Body of pancreas (tissue), 4 donors: ENCODE measurements around the gene MTMR3. TPM values are rescaled to one million over a fixed set of nuclear protein-coding genes. Genes with fewer than 3 reads are reported as not detected.
"Not testable (repeated sequence)": the region's sequence is repeated elsewhere in the genome, so short reads cannot be mapped to it uniquely, and the experiment has no call there.

Source experiments
- ATAC-seq: fragments of 150-250 bp; one replicate; pipeline ENCODE4 v1.9.1; 2016
- DNase-seq, 4 donors: peaks; one replicate each; pipeline ENCODE4 v3.0.0-alpha.2; 2019
- H3K27ac ChIP-seq, 4 donors: fragments of 200-600 bp; sonication (generic); 1 replicate in 3 of 4; 2 replicates in 1 of 4; pipeline versions ENCODE4 v1.5.1 to v1.6.1; 2016 to 2019; ENCODE audit warnings: mild to moderate bottlenecking in 1 of 4, mixed read lengths in 1 of 4, moderate library complexity in 1 of 4
- H3K27me3 ChIP-seq, 2 donors: fragments of 200-600 bp; sonication (generic); one replicate each; pipeline ENCODE4 v1.6.0; 2016; ENCODE audit warnings: mild to moderate bottlenecking in 1 of 2
- H3K36me3 ChIP-seq, 2 donors: fragments of 200-600 bp; sonication (generic); replicated peaks in 1 of 2; 2 replicates each; pipeline ENCODE4 v1.5.1; 2016; ENCODE audit warnings: low read depth in 2 of 2; ENCODE audit not compliant: insufficient read depth in 1 of 2
- H3K4me1 ChIP-seq: fragments of 200-600 bp; sonication (generic); one replicate; pipeline ENCODE4 v1.6.0; 2016
- H3K4me3 ChIP-seq, 2 donors: fragments of 200-600 bp; sonication (generic); 1 replicate in 1 of 2; 2 replicates in 1 of 2; pipeline ENCODE4 v1.5.1; 2016 to 2019
- H3K9me3 ChIP-seq, 3 donors: fragments of 200-600 bp; sonication (generic); 1 replicate in 2 of 3; 2 replicates in 1 of 3; pipeline ENCODE4 v1.5.1; 2016
- CTCF ChIP-seq, 7 experiments: fragments of 450-650 bp in 4 of 7; fragments of 200-600 bp in 3 of 7; sonication (generic) in 3 of 7; IDR thresholded peaks; one replicate each; pipeline ENCODE4 v1.5.1; 2016 to 2019; ENCODE audit warnings: antibody characterized with exemption in 7 of 7
- POLR2A ChIP-seq, 3 donors: fragments of 450-650 bp; IDR thresholded peaks; one replicate each; pipeline ENCODE4 v1.6.1; 2016; ENCODE audit warnings: antibody characterized with exemption in 3 of 3, mild to moderate bottlenecking in 2 of 3
- WGBS, 2 donors: methylation state at CpG; one replicate each; pipeline ENCODE4 v1.1.5; 2017; 5-methylcytosine and 5-hydroxymethylcytosine counted together
- intact Hi-C: fragments of 100-400 bp; cut with DNase I; formaldehyde crosslinking; loops from one replicate; pipeline ENCODE4 v1.15.1; 2023
- total RNA-seq, 2 donors: library from RNA; depleted of rRNA; stranded (reverse); fragments of >200 nt; gene quantifications; one replicate each; pipeline ENCODE4 v1.1.0, GENCODE V29; 2016

MTMR3 gene
- total RNA-seq, 2 donors from 2014 or later, result 37.9 to 46.7 TPM

DNA sequence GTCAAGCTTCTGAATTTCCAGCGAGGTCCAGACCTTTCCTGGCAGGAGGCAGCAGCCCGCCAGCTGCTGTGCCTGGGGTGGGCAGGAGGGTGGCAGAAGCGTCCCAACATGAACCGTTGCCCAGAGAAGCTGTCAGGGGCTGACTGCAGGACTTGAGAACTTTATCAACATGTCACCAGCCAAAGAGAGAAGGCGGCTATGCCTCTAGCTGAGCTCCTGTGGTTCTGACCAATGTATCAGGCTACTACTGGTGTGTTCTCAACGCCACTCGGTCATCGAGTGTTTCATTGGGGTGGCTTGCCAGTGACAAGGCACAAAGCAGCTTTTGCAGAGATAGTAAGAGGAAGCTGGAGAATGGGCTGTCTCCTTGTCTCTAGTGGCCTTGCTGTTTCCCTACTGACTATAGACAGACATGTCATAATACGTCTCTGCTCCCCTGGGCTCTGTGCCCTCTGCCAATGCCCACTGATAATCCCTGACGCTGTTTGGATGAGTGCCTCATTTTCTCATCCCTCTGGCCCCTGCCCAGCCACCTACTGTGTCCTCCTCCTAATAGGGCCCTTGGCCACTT is 27.3 kb upstream of the MTMR3 start:
- H3K27me3 ChIP-seq, result no peaks in the 10 kb centered on the region
- H3K9me3 ChIP-seq, result no peaks in the 10 kb centered on the region
- H3K36me3 ChIP-seq, result no peaks in the 10 kb centered on the region
- WGBS, 2 donors, result 44 to 52% methylated on average over 7 to 10 of the region's 10 CpGs
- H3K4me3 ChIP-seq, result no peak overlapping the region
- H3K27ac ChIP-seq, result no peak overlapping the region
- TF ChIP-seq POLR2A (IDR thresholded peaks at IDR 0.05), result no peak
- TF ChIP-seq CTCF (IDR thresholded peaks at IDR 0.05), result no peak
- H3K4me1 ChIP-seq, result no peaks in the 10 kb centered on the region
- no peak for ATAC-seq
- peak in 1 of 4 donors; percentile 11 for DNase-seq
- intact Hi-C loops, result no loop called here

DNA sequence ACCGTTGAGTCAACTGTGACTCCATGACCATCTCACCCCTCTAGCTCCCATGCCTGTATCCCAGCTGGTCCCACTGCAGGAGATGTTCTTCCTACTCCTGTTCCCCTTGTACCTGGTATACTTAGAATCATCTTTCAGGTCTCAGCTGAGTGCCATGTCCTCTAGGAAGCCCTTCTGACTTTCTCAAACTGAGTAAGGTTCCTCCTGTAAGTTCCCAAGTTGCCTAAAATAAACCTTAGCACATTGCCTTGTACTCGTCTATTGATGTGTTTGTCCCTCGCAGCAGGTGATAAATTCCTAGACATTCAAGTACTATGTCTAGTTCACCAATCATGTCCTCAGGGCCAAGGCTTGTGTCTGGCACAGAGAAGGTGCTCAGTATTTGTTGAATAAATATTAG is 26.5 kb upstream of the MTMR3 start:
- H3K9me3 ChIP-seq, result no peaks in the 10 kb centered on the region
- ATAC-seq, result no peak
- intact Hi-C loops, result no loop called here
- TF ChIP-seq POLR2A (IDR thresholded peaks at IDR 0.05), result no peak
- no peak for TF ChIP-seq CTCF (IDR thresholded peaks at IDR 0.05)
- H3K27ac ChIP-seq, result no peak overlapping the region
- 36 to 50% methylated on average over 3 of the region's 3 CpGs for WGBS, 2 donors
- no peaks in the 10 kb centered on the region for H3K4me1 ChIP-seq
- no peaks in the 10 kb centered on the region for H3K36me3 ChIP-seq
- H3K27me3 ChIP-seq, result no peaks in the 10 kb centered on the region
- DNase-seq, result no peak
- no peak overlapping the region for H3K4me3 ChIP-seq

DNA sequence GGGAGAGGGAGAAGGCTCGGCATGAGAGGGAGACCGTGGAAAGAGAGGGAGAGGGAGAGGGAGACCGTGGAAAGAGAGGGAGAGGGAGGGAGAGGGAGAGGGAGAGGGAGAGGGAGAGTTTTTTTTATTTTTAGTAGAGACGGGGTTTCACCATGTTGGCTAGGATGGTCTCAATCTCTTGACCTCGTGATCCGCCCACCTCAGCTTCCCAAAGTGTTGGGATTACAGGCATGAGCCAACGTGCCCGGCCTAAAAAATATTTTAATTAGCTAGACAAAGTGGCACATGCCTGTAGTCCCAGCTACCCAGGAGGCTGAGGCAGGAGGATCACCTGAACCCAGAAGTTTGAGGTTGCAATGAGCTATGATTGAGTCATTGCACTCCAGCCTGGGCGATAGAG is 23.9 kb upstream of the MTMR3 start:
- 68 to 71% methylated on average over 8 to 9 of the region's 9 CpGs for WGBS, 2 donors
- H3K4me1 ChIP-seq, H3K36me3 ChIP-seq, H3K27me3 ChIP-seq, ATAC-seq, H3K9me3 ChIP-seq, intact Hi-C loops, H3K4me3 ChIP-seq, H3K27ac ChIP-seq, DNase-seq: not testable (repeated sequence)

GRCh38 chr22:29860006-29860766 is 22.8 kb upstream of the MTMR3 start:
- 57 to 70% methylated on average over 2 of the region's 2 CpGs for WGBS, 2 donors
- no peak for ATAC-seq
- H3K4me1 ChIP-seq, result no peaks in the 10 kb centered on the region

More at GRCh38 chr22:29860006-29860766, 22.8 kb upstream of the MTMR3 start:
- no peaks in the 10 kb centered on the region for H3K9me3 ChIP-seq
- intact Hi-C loops, result no loop called here
- TF ChIP-seq POLR2A (IDR thresholded peaks at IDR 0.05) (no peak), CTCF (IDR thresholded peaks at IDR 0.05) (no peak)
- no peak for DNase-seq
- no peaks in the 10 kb centered on the region for H3K27me3 ChIP-seq
- H3K4me3 ChIP-seq, result no peak overlapping the region
- no peak overlapping the region for H3K27ac ChIP-seq
- no peaks in the 10 kb centered on the region for H3K36me3 ChIP-seq
